ENCODE measurements around the gene ERCC6L2. TPM values are rescaled to one million over a fixed set of nuclear protein-coding genes. Genes with fewer than 3 reads are reported as not detected.

Gene ERCC6L2
- total RNA-seq, 2 experiments from 2014 or later = 32.9 to 33.1 TPM

DNA sequence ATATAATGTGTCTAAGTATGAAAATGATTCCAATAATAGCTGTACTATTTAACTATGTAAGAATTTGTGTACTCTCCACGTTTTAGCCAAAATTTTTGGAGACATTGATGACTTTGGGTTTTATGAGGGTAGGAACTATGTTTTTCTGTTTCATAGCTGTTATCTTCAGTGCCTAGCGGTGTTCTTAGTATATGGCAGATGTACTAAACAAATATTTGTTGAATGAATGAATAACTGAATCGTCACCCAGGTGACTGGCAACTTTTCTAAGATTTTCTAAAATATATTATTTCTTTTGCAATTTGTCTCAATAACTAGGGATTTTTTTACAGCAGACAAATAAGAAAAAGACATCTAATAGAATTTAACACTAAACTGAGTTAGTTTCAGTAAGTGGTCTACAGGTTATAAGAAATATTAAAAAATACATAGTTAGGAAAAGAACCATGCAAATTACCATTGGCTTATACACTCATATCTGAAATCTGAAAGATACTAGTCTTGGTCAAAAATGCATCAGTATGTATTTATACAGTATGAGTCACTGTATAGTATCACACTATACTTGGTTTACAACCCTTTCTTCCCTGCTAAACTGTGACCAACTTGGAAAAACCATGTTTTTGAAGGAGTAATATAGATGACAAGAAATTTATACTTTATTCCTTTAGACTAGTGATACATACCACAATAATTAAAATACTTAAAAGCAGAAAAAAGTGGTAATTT lies 10.5 kb upstream of the ERCC6L2 start:
- CTCF ChIA-PET = no interaction called here

DNA sequence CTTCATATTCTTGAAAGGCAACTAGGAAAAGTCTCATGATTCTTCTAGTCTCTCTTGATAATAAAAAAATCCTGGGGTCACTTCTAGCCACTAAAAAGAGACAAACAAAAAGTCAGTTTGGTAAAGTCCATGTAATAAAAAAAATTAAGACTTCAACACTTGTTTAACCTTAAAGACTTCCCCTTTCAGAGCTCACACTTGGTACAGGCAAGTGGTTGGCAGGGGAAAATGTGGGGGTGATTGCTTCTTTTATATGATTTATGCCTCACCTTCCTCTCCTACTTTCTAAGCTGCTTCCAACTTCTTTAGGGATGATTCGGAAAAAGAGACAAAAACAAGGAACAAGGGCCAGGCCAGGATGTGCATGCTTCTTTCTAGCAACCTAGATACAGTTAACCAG lies 5.1 kb upstream of the ERCC6L2 start:
- POLR2A ChIA-PET = no interaction called here
- CTCF ChIA-PET = no interaction called here

More for the DNA sequence above, 10.5 kb upstream of the ERCC6L2 start:
- POLR2A ChIA-PET = no interaction called here

DNA sequence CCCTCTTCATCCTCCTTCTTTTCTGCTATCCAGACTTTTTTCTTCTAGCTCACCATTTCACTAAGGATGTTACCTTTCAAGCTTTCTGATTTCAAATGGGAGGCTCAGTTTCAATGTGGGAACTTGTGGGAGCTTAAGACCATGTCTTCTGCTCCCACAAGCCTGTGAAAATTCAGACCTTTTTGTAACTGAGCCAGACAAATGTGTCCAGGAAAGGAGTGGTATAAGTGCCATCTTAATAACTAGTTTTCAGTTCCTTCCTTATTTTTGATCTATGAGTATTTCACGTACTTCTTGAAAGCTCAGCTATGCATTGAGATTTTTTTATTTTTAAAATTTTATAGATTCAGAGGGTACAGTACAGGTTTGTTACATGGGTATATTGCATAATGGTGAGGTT lies 4.6 kb upstream of the ERCC6L2 start:
- ChIA-PET CTCF (no interaction called here), POLR2A (no interaction called here)

DNA sequence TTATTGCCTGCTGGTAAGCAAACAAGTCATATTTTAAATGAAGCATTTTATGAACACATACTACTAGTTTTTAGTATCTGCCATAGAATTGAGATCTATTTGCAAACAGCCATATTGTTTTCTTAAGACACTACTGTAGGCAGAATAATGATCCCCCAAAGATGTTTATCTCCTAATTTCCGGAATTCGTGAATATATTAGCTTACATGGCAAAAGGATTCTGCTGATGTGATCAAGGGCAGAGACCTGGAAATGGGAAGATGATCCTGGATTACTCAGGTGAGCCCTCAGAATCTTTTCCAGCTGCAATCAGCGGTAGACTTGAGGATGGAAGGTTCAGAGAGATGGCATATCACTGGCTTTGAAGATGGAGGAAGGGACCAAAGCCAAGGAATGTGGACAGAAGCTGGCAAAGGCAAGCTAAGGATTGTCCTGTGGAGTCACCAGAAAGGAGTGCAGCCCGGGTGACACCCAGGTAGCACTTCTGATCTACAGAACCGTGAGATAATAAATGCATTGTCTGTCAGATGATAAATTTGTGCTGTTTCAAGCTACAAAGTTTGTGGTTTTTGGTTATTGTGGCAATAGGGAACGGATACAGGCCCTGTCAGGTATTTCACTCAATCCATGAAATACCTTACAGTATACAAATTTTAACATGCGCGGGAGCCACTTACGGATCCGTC lies 1.0 kb upstream of the ERCC6L2 start:
- POLR2A ChIA-PET = interaction anchor here (1.0 kb wide), 2 partner anchors 14 kb away, joined by 3 read pairs; no protein-coding TSS in a partner anchor
- CTCF ChIA-PET = interaction anchor here (0.9 to 1.0 kb wide), 2 partner anchors 8 to 23 kb away, joined by 3 read pairs; no protein-coding TSS in a partner anchor

DNA sequence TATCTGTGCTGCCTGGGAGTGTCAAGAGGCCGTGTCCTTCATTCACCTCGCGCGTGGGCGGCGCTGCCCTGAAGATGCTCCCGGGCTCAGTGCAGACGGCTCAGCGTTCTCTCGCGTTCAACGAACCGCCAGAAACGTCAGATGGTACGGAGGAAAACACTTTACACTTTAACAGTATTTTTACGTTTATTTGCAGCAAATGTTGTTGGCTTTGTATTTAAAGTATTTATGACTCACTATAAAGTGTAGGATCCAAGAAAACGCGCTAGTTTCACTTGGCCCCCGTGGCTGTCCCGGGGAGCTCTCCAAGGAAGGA lies 544 bp upstream of the ERCC6L2 start:
- ChIA-PET POLR2A (interaction anchor here (1.0 kb wide), 3 partner anchors 13 to 16 kb away, joined by 3 read pairs; no protein-coding TSS in a partner anchor), CTCF (interaction anchor here (0.6 to 1.0 kb wide), 3 partner anchors 9 to 145 kb away, joined by 3 read pairs; no protein-coding TSS in a partner anchor)

DNA sequence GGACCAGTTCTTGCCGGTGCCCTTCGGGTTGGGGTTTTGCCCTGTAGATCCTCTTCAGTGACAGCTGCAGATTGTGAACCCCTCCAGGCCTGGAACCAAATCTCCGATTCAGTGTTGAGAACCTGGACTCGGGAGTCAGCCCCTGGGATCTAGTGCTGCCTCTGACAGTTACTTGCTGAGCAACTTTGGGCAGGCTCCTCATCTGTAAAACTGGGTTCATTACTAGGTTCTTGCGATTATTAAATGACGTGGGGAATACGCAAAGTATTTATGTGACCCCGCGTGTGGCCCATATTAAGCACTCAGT lies 600 bp downstream of the ERCC6L2 start:
- CTCF ChIA-PET = interaction anchor here (1.2 kb wide), 1 partner anchor 342 kb away, joined by 6 read pairs; no protein-coding TSS in a partner anchor
- POLR2A ChIA-PET = interaction anchor here (1.0 to 1.1 kb wide), 2 partner anchors 15 to 53 kb away, joined by 3 to 6 read pairs; no protein-coding TSS in a partner anchor

DNA sequence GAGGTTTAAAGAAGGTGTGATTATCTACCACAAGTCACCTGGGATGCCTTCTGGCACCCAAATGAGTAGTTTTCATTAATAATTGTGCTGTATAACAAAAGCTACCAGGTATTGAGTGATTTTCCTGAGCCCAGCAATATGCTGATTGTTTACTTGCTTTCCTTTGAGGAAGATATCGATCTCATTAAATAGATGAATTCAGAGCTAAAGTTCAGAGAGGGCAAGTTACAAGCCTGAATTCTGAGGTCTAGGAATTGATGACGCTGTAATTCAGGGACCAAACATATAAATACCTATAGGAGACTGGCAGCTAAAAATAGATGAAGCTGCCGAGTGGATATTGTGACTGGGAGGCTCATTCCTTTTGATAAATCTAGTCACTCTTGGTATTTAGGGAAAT lies 1.1 kb downstream of the ERCC6L2 start:
- ChIA-PET CTCF (no interaction called here), POLR2A (interaction anchor here (0.7 to 1.1 kb wide), 2 partner anchors 53 to 371 kb away, joined by 3 to 6 read pairs; no protein-coding TSS in a partner anchor)

DNA sequence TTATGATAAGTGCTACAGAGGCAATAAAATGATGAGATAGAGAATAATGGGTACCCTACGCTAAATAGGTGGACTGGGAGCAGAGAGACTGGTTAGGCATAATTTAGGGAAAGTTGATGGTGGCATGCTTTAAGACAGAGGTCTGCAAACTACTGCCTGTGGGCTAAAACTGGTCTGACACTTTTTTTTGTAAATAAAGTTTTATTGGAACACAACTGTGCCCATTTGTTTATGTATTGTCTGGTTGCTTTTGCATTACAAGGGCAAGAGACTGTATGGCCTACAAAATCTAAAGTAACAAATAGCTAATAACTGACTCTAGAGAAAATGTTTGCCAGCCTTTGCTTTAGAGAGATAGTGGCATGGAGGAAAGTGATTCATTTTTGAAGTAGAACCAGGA lies 2.5 kb downstream of the ERCC6L2 start:
- ChIA-PET POLR2A (no interaction called here), CTCF (no interaction called here)

DNA sequence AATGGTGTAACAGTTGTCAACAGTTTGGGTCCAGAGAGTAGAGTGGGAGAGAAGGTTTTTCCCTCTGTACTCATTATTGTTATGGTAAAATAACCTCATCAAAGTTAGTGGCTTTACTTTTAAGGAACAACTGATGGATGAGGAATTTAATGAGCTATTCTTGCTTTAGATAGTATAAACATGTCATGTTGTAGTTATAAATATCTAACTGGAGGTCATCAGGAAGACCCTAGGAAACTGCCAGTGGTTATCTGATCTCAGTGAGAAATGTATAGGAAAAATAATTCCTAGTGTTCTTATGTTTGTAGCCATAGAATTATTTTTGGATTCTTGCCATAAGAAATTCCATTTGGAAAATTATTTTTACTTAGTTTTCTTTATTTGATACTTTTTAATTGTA lies 4.1 kb downstream of the ERCC6L2 start:
- ChIA-PET CTCF (no interaction called here), POLR2A (no interaction called here)

DNA sequence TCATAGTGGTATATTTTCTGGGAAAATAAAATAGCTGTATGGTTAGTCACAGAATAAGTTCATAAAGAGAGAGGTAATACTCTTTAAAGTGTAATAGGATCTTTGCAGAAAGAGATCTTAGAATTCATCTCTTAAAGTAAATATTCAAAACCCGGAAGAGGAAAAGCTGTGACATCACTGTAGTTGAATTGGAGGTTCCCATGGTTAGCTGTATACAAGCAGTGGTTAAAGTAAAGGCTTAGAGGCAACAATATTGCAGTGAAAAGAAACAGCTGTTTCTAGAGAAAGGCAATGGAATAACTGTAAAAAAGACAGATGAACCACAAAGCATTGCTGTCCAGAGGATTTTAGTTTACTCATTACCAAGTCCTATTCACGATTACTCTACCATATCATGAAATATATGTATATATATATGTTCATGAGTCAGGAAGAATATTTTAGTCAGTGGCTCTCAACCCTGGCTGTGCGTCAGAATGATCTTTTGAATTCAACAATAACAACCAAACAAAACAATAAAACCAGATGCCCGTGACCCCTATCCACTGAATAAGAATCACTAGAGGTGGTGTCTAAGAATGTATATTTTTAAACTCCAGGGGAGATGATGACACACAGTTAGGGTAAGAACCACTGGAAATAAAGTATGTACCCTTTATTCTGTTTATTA lies 4.7 kb downstream of the ERCC6L2 start:
- ChIA-PET CTCF (no interaction called here), POLR2A (no interaction called here)

DNA sequence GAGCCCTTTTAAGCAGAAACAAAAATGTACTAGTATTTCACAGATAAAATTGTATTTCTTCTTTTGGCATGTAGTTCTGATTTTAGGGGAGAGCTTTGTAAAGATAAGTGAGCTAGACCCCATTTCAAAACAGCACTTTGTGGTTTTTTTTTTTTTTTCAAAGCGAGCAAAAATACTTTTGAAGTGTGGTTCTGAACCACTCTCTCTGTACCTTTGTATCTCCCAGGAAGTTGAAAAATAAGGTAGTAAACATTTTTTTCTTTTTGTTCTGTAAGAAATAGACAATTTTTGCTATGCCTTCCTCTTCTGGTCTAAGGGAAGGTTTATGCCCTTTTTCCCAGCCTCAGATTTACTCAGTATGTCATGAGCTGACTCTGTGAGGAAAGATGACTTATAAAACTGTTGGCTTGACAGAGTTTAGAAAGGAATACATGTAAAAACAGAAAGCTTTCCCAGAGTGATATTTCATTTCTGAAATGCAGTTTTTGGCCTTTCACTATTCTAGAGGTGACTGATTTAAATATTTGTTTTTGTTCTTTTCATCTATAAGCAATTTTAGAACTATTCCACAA lies 12.5 kb downstream of the ERCC6L2 start:
- ChIA-PET CTCF (no interaction called here), POLR2A (interaction anchor here (0.6 to 0.9 kb wide), 2 partner anchors 13 to 122 kb away, joined by 3 to 4 read pairs; partner anchors contain the start of gene ERCC6L2)

DNA sequence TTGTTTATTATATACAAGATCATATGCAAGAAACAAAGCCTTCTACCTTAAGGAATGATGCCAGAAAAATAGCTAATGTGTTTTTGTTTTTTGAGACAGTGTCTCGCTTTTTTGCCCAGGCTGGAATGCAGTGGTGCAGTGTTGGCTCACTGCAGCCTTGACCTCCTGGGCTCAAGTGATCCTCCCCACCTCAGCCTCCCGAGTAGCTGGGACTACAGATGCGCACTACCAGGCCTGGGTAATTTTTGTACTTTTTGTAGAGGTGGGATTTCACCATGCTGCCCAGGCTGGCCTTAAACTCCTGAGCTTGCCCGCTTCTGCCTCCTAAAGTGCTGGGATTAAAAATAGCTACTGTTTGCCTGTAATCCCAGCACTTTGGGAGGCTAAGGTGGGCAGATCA lies 15.1 kb downstream of the ERCC6L2 start:
- POLR2A ChIA-PET = interaction anchor here (0.8 kb wide), 1 partner anchor 15 kb away, joined by 3 read pairs; the partner anchor contains the start of gene ERCC6L2
- CTCF ChIA-PET = no interaction called here

DNA sequence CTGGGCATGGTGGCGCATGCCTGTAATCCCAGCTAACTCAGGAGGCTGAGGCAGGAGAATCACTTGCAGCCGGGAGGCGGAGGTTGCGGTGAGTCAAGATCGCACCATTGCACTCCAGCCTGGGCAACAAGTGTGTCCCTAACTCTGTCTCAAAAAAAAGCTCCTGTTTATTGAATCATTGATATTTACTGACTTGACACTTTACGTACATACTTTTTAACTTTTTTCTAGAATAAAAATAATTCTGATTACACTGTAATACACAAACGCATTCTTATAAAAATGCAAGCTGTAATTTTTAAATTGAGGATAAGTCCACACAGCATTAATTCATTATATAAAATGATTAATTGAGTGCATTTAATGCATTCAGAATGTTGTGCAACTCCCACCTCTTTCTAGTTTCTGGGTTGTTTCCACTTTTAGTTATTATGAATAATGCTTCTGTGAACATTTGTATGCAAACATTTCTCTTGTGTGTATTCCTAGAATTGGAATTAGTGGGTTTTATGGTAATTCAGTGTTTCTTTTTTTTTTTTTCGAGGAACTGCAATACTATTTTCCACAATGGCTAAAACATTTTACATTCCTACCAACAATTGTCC lies 15.7 kb downstream of the ERCC6L2 start:
- ChIA-PET POLR2A (interaction anchor here (0.8 kb wide), 1 partner anchor 16 kb away, joined by 3 read pairs; the partner anchor contains the start of gene ERCC6L2), CTCF (no interaction called here)

DNA sequence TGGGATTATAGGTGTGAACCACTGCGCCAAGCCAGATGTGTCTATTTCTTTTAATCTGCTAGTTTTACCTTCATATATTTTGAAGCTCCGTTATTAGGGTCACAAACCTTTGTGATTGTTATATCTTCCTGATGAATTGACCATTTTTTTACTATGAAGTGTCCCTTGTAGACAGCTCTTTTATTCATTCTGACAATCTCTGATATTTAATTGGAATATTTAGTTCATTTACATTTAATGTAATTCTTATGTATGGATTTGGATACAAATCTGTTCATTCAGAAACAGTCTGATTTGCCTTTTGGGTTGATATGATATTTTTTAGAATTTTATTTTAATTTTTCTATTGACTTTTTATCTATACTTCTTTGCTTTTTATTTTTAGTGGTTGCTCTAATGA lies 17.2 kb downstream of the ERCC6L2 start:
- CTCF ChIA-PET = interaction anchor here (0.7 kb wide), 1 partner anchor 22 kb away, joined by 4 read pairs; no protein-coding TSS in a partner anchor
- POLR2A ChIA-PET = no interaction called here

DNA sequence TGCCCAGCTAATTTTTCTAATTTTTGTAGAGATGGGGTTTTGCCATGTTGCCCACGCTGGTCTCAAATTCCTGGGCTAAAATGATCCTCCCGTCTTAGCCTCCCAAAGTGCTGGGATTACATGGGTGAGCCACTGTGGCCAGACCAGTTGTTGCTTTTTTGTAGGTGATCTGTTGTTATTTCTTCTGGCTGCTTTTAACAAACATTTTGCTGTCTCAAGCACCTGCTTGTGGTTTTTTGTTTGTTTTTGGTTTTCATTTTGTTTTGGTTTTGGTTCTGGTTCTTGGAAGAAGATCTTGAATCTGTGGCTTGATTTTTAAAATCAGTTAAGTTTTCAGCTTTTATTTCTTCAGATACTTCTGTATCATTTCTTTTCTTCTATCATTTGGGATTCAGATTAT lies 21.1 kb downstream of the ERCC6L2 start:
- ChIA-PET CTCF (no interaction called here), POLR2A (no interaction called here)

DNA sequence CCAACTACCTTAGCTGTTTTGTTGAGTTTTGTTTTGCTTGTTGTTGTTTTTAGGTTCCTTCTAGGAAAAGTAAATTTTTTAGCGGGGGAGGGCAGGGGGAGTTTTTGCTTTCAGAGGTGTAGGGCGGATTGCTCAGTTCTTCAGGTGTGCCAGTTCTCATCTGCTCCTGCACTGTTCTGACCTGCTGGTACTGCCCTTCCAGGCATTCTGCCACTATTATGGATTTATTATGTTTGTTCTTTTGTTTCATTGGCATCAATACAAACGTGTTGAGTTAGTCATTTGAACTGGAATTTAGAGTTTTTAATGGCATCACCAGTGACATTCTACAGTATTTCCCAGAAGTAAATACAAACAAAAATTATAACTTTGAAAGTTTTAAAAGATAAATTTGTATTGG lies 26.0 kb downstream of the ERCC6L2 start:
- CTCF ChIA-PET = no interaction called here
- POLR2A ChIA-PET = no interaction called here

DNA sequence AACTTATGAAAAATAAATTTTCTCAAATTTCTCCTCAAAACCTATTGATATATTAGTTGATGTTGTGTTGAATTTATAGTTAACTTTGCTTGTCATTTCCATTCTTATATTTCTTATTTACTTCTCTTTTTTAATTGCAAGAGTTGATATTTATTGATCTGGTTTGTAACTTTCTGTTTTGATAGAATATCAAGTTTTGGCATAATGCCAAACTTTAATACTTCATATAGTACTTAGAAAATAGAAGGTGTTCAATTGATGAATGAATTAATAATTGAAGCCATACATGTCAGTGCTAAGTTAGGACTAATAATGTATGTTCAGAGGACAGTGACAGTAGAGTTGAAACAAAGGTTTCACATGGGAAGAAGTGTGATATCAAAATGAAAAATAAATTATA lies 27.9 kb downstream of the ERCC6L2 start:
- ChIA-PET CTCF (no interaction called here), POLR2A (no interaction called here)

DNA sequence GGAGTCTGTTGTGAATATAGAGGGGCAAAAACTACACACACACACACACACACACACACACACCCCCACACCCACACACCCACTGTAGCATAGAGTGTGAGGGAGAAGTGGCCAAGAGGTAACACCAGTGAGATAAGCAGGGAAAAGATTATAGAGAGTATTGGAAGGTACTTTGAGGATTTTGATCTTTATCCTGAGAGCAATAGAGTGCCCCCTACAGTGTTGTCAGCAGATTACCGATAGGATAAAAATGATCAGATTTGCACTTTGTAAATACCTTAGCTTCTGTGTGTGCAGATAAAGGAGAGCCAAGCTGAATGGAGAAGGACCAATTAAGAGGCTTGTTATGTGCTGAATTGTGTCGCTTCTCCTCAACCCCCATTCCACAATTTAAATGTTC lies 32.3 kb downstream of the ERCC6L2 start:
- POLR2A ChIA-PET = no interaction called here
- CTCF ChIA-PET = no interaction called here

DNA sequence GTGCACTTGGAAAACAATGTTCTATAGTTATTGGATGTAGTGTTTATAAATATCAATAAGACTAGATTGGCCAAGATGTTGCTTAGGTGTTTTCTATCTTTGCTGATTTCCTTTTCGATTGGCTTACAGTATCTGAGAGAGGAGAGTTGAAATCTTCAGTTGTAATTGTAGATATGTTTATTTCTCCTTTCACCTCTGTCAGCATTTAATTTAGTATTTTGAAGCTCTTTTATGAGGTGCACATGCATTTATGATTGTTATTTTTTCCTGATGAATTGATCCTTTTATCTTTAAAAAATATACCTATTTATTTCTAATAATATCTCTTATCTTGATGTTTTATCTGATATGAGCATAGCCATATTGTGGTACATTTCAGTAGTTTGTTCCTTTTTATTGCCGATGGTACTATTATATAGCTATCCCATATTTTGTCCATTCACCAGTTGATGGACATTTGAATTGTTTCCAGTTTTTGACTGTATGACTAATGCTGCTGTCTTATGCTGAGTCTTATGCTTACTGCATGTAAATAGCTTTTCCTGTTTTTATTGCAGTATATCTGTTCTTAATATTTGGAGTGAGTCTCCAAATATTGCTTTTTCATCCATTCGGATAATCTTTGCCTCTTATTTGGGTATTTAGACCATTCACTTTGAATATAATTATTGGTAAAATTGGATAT lies 34.7 kb downstream of the ERCC6L2 start:
- POLR2A ChIA-PET = no interaction called here

More for the DNA sequence above, 34.7 kb downstream of the ERCC6L2 start:
- CTCF ChIA-PET = no interaction called here
